HG03097 (cell line): ENCODE measurements around the gene LHFPL6.

ENCODE experiments used
- ATAC-seq: cut with Tn5 transposase; IDR thresholded peaks from one replicate; pipeline ENCODE4 v1.9.1; 2021; ENCODE audit not compliant: unreplicated experiment, low FRiP score

LHFPL6 gene

GRCh38 chr13:39521701-39522100 is 81.3 kb downstream of the LHFPL6 start:
- no peak for ATAC-seq

- ATAC-seq = no peak
Observed at GRCh38 chr13:39516096-39516495, 86.9 kb downstream of the LHFPL6 start.

- ATAC-seq = no peak
Observed at GRCh38 chr13:39515224-39515714, 87.7 kb downstream of the LHFPL6 start.

GRCh38 chr13:39512687-39513086 is 90.3 kb downstream of the LHFPL6 start:
- no peak for ATAC-seq

- ATAC-seq = peak; percentile 88
Observed at GRCh38 chr13:39510316-39510695, 92.7 kb downstream of the LHFPL6 start.

- ATAC-seq = no peak
Observed at GRCh38 chr13:39509616-39510315, 93.2 kb downstream of the LHFPL6 start.

- no peak for ATAC-seq
Observed at GRCh38 chr13:39506559-39507390, 96.2 kb downstream of the LHFPL6 start.

- no peak for ATAC-seq
Observed at GRCh38 chr13:39505151-39505550, 97.8 kb downstream of the LHFPL6 start.

- no peak for ATAC-seq
Observed at GRCh38 chr13:39503048-39503447, 99.9 kb downstream of the LHFPL6 start.

GRCh38 chr13:39501702-39502324 is 101.2 kb downstream of the LHFPL6 start:
- ATAC-seq = no peak

GRCh38 chr13:39499604-39500003 is 103.4 kb downstream of the LHFPL6 start:
- no peak for ATAC-seq

- ATAC-seq = no peak
Observed at GRCh38 chr13:39498471-39499114, 104.4 kb downstream of the LHFPL6 start.

GRCh38 chr13:39496506-39496905 is 106.5 kb downstream of the LHFPL6 start:
- no peak for ATAC-seq

GRCh38 chr13:39494633-39495032 is 108.4 kb downstream of the LHFPL6 start:
- ATAC-seq = no peak

GRCh38 chr13:39494006-39494405 is 109.0 kb downstream of the LHFPL6 start:
- ATAC-seq = no peak

- no peak for ATAC-seq
Observed at GRCh38 chr13:39490136-39490535, 112.9 kb downstream of the LHFPL6 start.

GRCh38 chr13:39486758-39487157 is 116.2 kb downstream of the LHFPL6 start:
- ATAC-seq = no peak

- ATAC-seq = no peak
Observed at GRCh38 chr13:39485314-39485700, 117.7 kb downstream of the LHFPL6 start.

GRCh38 chr13:39484506-39485313 is 118.3 kb downstream of the LHFPL6 start:
- ATAC-seq = no peak

GRCh38 chr13:39483326-39483725 is 119.7 kb downstream of the LHFPL6 start:
- no peak for ATAC-seq
